Right renal pelvis (tissue), 4 donors: ENCODE data around the gene DAP. TPM values are rescaled to one million over a fixed set of nuclear protein-coding genes. Genes with fewer than 3 reads are reported as not detected.

ENCODE experiments used
- DNase-seq, 4 donors: peaks; one replicate each; pipeline ENCODE4 v3.0.0-alpha.2; 2013; ENCODE audit warnings: low read depth in 4 of 4, low spot score in 3 of 4, missing footprints in 1 of 4
- polyA plus RNA-seq, 4 donors: library from polyadenylated mRNA; unstranded; fragments of 120-200 nt; gene quantifications; one replicate each; pipeline ENCODE4 v1.2.1, GENCODE V29; 2013; ENCODE audit not compliant: insufficient read length in 4 of 4

The DAP gene
- polyA plus RNA-seq, 4 donors = 120 to 137 (median 128) TPM

DNA sequence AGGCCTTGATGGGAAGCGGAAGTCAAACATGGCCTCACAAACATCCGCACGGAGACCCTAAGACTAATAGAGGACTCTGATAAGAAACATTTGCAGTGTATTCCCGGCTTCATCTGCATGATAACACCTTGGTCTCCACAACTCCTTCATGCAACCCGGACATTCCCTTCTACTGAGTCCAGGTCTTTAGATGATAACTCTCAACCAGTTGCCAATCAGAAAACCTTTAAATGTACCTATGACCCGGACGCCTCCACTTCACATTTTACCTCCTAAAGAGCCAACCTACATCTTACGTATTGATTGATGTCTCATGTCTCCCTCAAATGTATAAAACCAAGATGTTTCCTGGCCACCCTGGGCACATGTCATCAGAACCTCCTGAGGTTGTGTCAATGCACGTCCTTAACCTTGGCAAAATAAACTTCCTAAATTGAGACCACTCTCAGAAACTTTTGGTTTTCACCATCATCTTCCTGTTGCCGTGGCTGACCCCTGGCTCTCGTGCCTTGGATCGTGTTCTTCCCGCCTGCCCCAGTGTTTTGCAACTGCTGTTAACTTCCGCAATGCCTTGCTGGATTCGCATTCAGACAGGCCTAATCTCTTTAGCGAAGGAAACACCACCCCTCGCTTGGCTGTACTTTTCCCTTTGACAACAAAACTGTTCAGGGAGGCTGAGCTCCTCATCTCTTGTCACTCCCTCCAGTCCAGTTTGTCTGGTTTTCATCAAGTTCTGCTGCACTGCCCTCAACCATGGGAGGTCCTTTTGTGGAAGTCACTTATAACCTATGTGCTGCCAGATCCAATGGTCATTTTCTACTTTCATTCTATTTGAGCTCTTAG, 1.1 kb upstream of the DAP start:
- DNase-seq = no peak

DNA sequence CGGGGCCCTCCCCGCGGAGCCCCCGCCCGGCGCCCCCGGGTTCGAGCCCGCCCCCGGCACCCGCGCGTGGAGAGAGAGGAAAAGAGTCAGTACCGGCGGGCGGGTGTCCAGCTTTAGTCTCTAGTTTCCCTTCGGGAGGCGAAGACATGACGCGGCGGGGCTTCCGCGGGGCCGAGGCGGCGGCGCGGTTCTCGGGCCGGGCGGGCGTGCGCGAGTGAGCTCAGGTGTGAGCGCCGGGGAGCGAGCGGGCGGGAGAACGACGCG, 181 bp downstream of the DAP start:
- DNase-seq = no peak

DNA sequence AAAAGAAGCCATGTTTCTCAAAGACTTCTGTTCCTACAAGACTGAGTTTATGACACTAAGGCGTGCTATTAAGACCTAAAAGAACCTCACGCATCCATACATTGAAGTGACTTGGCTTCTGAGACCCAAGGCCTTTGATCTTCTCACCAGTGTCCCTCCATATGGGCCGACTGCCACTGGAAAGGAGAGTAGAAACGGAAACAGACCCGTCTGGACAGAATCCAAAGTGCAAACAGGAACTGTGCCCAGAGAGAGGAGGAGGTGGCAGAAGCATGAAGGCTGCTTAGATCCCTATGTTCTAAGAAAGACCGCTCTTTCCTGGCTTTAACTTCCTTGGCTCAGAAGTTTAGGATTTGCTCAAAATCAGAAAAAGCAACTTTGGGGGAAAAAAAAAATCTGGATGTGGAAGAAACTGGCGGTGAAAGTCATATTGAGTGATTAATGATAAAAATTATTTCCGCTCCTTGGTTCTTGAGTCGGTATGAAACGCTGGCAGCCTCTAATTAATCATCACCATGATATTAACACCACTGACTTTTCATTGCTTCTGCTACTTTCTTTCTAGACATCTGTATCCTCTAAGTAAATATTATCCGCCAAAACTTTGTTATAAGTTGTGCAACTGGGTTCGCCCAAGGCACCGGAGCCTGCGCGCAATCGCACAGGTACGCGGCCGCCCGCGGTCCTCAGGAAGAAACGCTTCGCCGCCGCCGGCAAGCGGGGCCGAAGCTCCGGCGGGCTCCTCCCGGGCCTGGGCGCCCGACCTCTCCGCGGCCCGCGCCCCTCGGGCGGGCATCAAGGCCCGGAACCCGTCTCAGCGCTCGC, 726 bp downstream of the DAP start:
- DNase-seq = peak in 1 of 4 donors; percentile 51

DNA sequence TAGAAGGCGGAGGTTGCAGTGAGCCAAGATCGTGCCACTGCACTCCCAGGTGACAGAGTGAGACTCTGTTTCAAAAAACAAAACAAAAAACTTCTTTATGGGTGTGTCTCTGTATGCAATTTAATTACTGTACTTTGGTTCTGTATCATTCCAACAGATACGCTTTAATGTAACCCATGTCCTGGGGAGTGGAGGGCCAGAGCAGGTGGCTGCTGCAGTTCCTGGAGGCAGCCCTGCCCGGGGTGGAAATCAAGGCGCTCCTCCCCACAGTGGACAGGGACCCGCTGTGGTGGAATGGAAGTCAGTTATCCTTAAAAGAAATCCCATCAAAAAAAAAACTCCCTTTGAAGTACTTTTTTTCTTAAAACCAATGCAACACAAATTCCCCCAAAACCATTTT, 1.9 kb downstream of the DAP start:
- DNase-seq = no peak

DNA sequence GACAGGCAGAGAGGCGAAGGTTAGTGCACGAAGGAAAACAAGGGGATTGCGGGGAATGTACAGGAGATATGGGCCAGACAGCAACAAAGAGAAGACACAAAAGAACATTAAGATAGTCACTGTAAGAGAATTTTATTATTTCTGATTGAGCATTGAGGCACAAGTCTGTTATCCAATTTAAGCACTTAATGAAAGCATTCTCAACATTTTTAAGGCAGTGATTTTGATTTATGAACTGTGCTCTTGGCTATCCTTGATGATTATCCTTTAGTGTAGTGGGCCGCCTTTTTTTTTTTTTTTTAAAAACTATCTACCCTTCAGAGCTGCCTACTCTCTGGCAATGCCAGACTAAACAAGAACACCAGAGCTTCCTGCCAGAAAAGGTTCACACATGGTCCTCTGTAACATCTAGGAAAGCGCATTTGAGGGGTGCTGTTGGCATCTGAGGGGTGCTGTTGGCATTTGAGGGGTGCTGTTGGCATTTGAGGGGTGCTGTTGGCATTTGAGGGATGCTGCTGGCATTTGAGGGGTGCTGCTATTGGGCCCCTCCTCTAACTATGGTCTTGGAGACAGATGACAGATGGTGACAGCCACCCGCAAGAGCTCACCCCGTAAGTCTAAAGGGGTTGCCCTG, 3.0 kb downstream of the DAP start:
- no peak for DNase-seq

- no peak for DNase-seq
Measured at GRCh38 chr5:10757043-10757442, 4.0 kb downstream of the DAP start.

DNA sequence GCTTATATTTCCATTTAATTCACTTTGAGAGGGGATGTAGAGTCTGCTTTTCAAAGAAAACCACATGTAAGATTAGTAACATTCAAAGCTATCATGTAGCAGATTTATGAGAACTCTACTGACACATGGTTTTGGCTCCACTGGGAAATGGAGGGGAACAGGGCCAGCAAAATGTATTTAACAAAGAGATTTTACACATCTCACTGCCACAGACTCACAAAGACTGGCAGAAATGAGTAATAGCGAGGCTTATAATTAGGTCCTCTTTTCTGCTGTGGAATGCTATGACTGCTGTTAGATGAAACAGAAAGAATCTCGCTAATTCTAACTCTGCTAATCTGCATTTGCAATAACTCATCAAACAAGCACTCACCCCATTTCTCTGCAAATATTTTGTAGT, 4.5 kb downstream of the DAP start:
- no peak for DNase-seq

DNA sequence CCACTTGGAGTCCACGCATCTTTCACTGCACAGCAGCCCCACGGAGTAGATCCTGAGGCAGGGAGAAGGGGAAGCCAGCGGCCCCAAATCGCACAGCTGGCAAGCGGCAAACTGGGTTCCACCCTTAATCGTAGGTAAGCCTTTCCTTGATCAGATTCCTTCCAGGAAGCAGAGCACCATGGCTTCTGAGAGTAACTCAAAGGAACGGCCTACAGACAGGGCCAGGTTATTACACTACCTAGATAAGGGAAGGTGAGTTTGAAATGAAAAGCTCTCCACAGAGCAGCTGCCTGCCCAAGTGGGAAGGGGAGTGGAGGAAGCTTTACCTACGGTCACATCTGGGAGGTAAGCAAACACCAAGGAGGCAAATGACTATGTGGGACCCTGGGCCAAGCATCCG, 7.9 kb downstream of the DAP start:
- DNase-seq = no peak

GRCh38 chr5:10752451-10752850, 8.6 kb downstream of the DAP start:
- DNase-seq = no peak

DNA sequence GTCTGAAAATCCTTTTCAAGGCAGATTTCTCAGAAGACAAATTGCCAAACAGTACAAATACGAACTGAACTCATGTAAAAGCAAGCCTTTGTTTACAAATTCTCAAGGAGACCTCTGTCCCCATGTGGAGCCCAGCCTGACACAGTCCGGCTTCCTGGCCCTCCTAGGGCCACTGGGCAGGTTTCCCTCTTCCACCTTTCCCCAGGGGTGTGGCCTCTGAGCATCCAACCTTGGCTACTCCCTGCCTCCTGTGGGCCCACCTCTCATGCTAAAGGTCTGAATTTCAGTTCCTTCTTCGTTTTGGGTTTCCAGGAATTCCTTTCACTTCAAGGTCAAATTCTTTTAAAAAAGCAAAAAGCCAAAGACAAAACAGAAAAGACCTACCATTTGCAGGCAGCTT, 10.1 kb downstream of the DAP start:
- no peak for DNase-seq

DNA sequence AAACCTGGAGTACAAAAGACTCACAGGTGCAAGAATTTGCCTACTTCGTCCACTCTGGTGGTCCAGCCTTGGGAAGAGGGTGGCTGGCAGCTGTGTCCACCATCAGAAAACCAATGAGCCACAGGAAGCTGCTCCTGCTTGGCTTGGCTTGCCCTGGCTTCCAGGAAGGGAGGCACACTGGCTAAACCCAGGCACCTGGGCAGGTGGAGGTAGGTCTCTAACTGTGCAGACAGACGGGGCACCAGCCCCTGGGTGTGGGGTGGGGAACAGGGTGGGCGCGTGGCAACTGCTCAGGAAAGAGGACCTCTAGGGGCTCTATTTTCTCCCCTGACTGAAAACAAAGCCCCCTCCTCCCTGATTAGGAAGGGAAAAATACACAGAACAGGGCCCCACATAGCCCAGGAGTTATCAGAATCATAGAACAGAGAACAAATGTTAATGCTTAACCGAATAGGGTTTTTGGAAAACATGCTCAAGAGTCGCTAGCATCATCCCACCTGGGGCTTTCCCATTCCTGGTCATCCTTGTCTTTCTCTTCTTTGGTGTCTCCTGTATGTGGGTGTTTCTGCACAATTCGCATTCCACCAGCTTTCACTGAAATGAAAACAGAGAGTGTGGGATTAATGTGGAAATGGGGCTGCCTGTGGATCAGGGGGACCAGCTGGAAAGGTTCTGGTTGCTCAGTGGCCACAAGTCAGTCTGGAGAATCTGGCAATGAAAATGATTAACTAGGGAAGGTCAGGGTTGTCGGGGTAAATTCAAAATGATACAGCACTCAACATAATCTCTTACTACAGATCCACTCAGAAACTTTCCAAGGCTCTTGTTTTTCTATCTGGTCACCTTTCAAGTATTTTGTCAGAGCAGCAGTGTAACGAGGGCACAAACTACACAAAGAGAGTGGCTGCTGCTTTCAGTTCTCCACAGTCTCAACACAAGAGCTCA, 13.1 kb downstream of the DAP start:
- DNase-seq = no peak

- DNase-seq = no peak
Measured at GRCh38 chr5:10746711-10747110, 14.3 kb downstream of the DAP start.

GRCh38 chr5:10745133-10745532, 15.9 kb downstream of the DAP start:
- DNase-seq = no peak

DNA sequence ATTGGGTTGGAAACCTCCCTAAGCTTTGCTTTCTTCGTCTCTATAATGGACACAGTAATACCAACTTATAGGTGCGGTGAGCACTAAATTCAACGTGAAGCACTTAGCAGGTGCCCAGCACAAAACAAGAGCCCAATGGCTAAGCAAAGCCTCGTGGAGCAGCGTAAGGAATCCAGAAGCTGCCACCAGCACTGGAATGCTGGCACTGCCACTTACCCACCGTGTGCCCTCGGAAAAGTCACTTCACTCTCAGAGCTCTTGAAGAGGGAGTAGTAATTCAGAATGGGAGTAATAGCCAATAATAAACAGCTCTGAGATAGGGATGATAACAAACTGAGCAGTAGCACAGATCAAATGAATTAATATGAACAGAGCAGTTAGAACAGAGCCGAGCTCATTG, 16.4 kb downstream of the DAP start:
- DNase-seq = no peak

GRCh38 chr5:10743951-10744350, 17.1 kb downstream of the DAP start:
- DNase-seq = no peak

DNA sequence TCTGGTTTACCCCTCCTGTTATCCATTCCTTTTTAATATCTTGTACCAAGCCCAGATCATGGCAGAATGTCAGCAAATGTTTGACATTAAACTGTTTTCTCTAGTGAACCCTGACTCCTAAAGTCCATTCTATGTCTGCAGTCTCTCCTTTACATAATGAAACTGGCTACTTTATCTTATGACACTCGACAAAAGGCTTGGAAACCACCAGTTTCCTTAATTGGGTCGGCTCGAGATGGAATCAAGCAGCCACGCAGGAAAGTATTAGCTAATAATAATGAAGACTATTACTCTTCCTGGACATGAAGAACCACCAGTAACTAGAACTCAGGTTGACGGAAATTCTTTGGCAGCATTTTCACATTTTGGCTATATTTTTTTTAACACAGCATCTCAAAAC, 17.5 kb downstream of the DAP start:
- DNase-seq = no peak

DNA sequence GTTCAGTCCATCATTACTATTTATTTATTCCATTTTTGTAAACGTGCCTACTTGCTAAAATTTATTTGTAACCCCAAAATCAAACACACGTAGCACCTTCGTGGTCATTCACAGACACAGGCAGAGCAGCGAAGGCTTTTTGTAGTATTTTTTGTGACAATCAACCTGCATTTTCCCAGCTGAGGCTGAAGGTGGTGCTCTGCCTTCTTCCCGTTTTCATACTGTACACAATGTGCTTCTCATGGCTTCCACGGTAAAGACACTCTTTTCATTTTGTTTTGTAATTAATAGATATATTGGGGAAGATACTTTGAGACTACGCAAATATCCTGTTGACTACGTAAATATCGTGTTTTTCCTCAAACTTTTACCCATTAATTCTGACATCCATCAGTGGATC, 19.4 kb downstream of the DAP start:
- no peak for DNase-seq

DNA sequence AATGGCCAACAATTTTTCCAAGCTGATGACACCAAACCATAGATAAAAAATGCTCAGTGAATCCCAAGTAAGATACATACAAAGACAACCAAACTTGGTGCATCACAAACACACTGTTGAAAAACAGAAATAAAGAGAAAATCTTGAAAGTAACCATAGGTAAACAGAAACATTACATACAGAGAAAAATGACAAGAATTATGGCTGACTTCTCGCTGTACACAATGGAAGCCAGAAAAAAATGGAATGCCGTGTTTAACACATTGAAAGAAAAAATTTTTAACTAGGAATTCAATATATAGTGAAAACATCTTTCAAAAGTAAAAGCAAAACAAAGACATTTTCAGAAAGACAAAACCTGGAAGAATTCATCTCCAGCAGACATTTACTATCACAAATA, 20.6 kb downstream of the DAP start:
- no peak for DNase-seq

GRCh38 chr5:10737880-10738279, 23.2 kb downstream of the DAP start:
- DNase-seq = no peak

GRCh38 chr5:10736808-10737207, 24.2 kb downstream of the DAP start:
- no peak for DNase-seq

DNA sequence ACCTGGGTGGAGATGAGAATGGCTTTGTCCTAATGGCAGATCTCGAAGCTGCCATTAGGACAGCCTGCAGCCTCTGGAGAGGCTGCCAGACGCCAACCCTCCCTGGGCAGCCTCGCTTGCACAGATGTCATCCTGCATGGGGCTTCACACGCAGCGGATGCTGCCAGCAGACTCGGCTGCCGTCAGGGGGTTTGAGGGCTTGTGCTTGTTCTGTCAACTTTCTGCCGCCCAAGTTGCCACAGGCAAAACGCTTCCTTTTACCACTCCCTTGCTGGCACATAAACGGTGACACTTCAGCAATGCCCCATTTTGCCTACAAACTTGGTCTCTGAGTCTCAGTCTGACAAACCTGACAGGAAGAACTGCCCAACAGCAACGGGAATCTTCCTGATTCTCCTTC, 24.7 kb downstream of the DAP start:
- DNase-seq = no peak
